Small intestine (tissue), 7 donors: Measurements from ENCODE around the gene PHRF1. TPM values are rescaled to one million over a fixed set of nuclear protein-coding genes. Genes with fewer than 3 reads are reported as not detected.

Experiments used
- DNase-seq, 2 donors: peaks; one replicate each; pipeline versions ENCODE4 v3.0.0 to v3.0.0-alpha.2; 2013
- FAIRE-seq: peaks from 2 replicates; lab custom pipeline; 2012; peaks lifted over from hg19 to GRCh38; lab: Jason Lieb, UNC
- H3K27ac ChIP-seq, 3 donors: one replicate each; pipeline ENCODE4 v1.5.1; 2013; ENCODE audit warnings: low read length in 2 of 3, mild to moderate bottlenecking in 2 of 3, control low read depth in 1 of 3, inconsistent platforms in 1 of 3, low read depth in 1 of 3, moderate library complexity in 1 of 3
- H3K27me3 ChIP-seq, 3 donors: one replicate each; pipeline ENCODE4 v1.6.1; 2013; ENCODE audit warnings: low read length in 3 of 3, inconsistent platforms in 1 of 3; ENCODE audit not compliant: control insufficient read depth in 3 of 3, insufficient read depth in 3 of 3
- H3K36me3 ChIP-seq, 3 donors: one replicate each; pipeline ENCODE4 v1.6.1; 2013; ENCODE audit warnings: low read length in 3 of 3, inconsistent platforms in 1 of 3, low read depth in 1 of 3, mild to moderate bottlenecking in 1 of 3, moderate library complexity in 1 of 3; ENCODE audit not compliant: control insufficient read depth in 3 of 3, insufficient read depth in 2 of 3
- H3K4me1 ChIP-seq, 3 donors: one replicate each; pipeline ENCODE4 v1.6.1; 2013; ENCODE audit warnings: low read length in 2 of 3, inconsistent platforms in 1 of 3, low read depth in 1 of 3, mild to moderate bottlenecking in 1 of 3, moderate library complexity in 1 of 3; ENCODE audit not compliant: control insufficient read depth in 3 of 3, insufficient read depth in 2 of 3
- H3K4me3 ChIP-seq, 3 donors: one replicate each; pipeline ENCODE4 v1.5.1; 2013; ENCODE audit warnings: low read length in 3 of 3, control low read depth in 1 of 3, inconsistent platforms in 1 of 3, low read depth in 1 of 3, mild to moderate bottlenecking in 1 of 3, moderate library complexity in 1 of 3
- H3K9me3 ChIP-seq, 2 donors: one replicate each; pipeline ENCODE4 v1.6.1; 2013; ENCODE audit warnings: low read depth in 1 of 2, low read length in 1 of 2; ENCODE audit not compliant: control insufficient read depth in 2 of 2, insufficient read depth in 1 of 2
- WGBS, 3 donors: extraction: QIAGEN DNeasy Blood & Tissue Kit; methylation state at CpG; one replicate each; pipeline ENCODE4 v1.1.7; 2013; 5-methylcytosine and 5-hydroxymethylcytosine counted together
- polyA plus RNA-seq, 4 donors: library from polyadenylated mRNA; stranded (reverse) in 3 of 4; unstranded in 1 of 4; fragments of 200-250 nt in 3 of 4; fragments of 120-200 nt in 1 of 4; gene quantifications; one replicate each; pipeline versions ENCODE4 v1.2.1 to v1.2.3, GENCODE V29; 2013
- donor health status: healthy with polysubstance abuse.
- donor health status: control.
- donor health status: control.
- donor health status: Bipolar disorder and iron deficiency.
- donor health status: healthy.

The PHRF1 gene
- polyA plus RNA-seq, 4 donors = 14.6 to 43.3 (median 23.6) TPM

DNA sequence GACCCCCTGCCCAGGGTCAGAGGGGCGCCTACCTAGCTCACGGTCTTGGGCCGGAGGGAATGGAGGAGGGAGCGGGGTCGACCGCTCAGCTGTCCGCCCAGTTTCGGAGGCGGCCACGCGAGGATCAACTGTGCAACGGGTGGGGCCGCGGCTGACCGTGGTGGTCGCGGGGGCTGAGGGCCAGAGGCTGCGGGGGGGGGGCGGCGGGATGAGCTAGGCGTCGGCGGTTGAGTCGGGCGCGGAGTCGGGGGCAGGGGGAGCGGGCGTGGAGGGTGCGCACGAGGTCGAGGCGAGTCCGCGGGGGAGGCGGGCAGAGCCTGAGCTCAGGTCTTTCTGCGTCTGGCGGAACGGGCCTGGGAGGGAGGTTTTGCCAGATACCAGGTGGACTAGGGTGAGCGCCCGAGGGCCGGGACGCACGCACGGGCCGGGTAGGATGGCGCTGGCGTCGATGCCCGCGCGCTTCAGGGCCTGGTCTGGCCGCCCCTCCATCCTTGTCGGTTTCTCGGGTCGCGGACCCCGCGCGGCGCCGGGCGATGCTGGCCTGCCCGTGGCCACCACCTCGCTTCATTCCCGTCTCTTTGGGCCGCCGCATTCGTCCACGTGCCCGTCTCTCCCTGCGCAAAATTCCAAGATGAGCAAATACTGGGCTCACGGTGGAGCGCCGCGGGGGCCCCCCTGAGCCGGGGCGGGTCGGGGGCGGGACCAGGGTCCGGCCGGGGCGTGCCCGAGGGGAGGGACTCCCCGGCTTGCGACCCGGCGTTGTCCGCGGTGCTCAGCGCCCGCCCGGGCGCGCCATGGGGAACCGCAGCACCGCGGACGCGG lies 60.5 kb downstream of the PHRF1 start, which contains the start of gene DRD4:
Gene DRD4 (plus strand): TSS at position 759 of the 822 bp plus-strand sequence. CDS start 36 bp downstream, at position 795.
- WGBS, 3 donors = 13 to 15% (median 14%) methylated on average over 72 to 100 of the region's 100 CpGs
- Histone ChIP-seq H3K4me1 (peaks cover 0 to 25% (median 4%) of the 10 kb centered on the region in 3 donors), H3K27me3 (peaks cover 0 to 49% (median 20%) of the 10 kb centered on the region in 3 donors), H3K36me3 (peaks cover 0 to 16% (median 0%) of the 10 kb centered on the region in 3 donors), H3K9me3 (peaks cover 0 to 4% of the 10 kb centered on the region in 2 donors), H3K4me3 (peak within 1 kb of the TSS in 1 of 3 donors; percentile 41), H3K27ac (no peak within 1 kb of the TSS)
- FAIRE-seq (no peak), DNase-seq (peak in 1 of 2 donors; percentile 64)

DNA sequence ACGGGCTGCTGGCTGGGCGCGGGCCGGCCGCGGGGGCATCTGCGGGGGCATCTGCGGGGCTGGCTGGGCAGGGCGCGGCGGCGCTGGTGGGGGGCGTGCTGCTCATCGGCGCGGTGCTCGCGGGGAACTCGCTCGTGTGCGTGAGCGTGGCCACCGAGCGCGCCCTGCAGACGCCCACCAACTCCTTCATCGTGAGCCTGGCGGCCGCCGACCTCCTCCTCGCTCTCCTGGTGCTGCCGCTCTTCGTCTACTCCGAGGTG lies 61.0 kb downstream of the PHRF1 start:
- Histone ChIP-seq H3K9me3 (peaks cover 0 to 4% of the 10 kb centered on the region in 2 donors), H3K36me3 (peaks cover 0 to 22% (median 0%) of the 10 kb centered on the region in 3 donors), H3K27me3 (peaks cover 0 to 49% (median 20%) of the 10 kb centered on the region in 3 donors), H3K4me3 (peak overlapping the region in 1 of 3 donors; percentile 41), H3K4me1 (peaks cover 0 to 25% (median 4%) of the 10 kb centered on the region in 3 donors), H3K27ac (no peak overlapping the region)
- no peak for DNase-seq
- no peak for FAIRE-seq
- WGBS, 3 donors = 2 to 3% (median 2%) methylated on average over 13 to 34 of the region's 34 CpGs

DNA sequence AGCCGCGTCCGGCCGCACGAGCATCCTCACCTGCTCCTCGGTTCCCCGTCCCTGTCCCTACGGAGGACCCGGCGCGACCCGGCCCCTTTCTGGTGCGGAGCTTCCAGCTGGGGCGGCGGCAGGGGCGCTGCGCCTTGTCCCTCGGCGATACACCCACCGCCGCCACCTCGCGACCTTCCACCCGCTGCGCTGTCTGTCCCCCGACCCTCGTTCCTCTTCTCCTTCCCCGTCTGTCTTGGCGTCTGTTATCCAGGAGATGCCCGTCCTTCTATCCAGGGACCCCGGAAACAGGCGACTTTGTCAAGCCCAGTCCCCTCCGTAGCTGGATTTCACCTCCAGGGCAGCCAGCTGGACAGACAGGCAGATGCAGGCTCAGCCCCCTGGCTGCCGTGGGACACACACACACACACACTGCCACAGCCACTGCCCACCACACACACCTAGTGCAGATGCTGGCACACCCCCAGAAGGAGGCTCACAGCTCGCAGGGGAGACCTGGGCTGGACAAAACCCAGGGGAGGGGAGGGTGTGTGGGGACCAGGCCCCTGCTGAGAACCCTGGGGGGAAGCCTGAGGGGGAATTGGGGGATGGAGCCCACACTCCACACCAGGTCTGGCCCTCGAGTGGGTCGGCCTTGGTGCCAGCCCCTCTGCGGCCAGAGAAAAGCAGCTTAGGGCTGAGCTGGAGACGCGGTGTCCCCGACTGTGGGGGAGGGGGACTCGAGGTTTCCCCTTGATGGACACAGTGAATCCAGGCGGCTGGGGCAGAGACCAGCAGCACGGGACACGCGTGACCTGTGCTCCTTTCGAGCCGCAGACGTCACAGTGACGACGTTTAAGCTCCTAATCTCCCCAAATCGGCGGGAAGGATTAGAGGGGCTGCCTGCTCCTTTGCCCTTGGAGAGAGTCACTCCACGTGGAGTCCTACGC lies 61.6 kb downstream of the PHRF1 start:
- Histone ChIP-seq H3K4me3 (peak overlapping the region in 1 of 3 donors; percentile 41), H3K9me3 (peaks cover 0 to 4% of the 10 kb centered on the region in 2 donors), H3K36me3 (peaks cover 0 to 25% (median 0%) of the 10 kb centered on the region in 3 donors), H3K27ac (no peak overlapping the region), H3K27me3 (peaks cover 0 to 49% (median 20%) of the 10 kb centered on the region in 3 donors), H3K4me1 (peaks cover 0 to 25% (median 4%) of the 10 kb centered on the region in 3 donors)
- 30 to 45% (median 37%) methylated on average over 49 to 55 of the region's 55 CpGs for WGBS, 3 donors
- FAIRE-seq = no peak
- DNase-seq = no peak

DNA sequence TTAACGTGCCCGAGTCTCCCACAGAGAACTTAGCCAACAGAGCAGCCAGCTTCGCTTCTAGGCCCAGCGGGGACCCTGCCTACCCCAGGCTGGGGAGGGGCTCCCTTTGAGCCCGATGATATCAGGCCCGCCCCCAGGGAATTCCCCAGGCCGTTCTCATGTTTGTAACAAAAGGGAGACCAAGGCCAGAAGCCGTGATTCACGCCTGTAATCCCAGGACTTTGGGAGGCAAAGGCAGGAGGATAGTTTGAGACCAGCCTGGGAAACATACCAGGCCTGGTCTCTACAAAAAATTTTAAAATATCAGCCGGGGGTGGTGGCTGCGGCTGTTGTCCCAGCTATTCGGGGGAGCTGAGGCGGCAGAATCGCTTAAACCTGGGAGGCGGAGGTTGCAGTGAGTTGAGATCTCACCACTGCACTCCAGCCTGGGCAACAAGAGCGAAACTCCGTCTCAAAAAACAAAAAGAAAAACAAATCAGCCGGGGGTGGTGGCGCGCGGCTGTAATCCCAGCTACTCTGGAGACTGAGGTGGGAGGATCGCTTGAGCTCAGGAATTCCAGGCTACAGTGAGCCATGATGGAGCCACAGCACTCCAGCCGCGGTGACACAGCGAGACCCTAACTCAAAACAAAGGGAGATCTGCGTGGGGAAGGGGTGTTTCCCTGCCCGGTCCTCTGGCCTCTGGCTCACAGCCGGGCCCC lies 62.5 kb downstream of the PHRF1 start:
- Histone ChIP-seq H3K9me3 (peaks cover 0 to 4% of the 10 kb centered on the region in 2 donors), H3K27me3 (peaks cover 0 to 49% (median 20%) of the 10 kb centered on the region in 3 donors), H3K4me1 (peaks cover 0 to 25% (median 4%) of the 10 kb centered on the region in 3 donors), H3K36me3 (peaks cover 0 to 34% (median 0%) of the 10 kb centered on the region in 3 donors), H3K4me3 (no peak overlapping the region), H3K27ac (no peak overlapping the region)
- DNase-seq (no peak), FAIRE-seq (no peak)
- WGBS, 3 donors = 54 to 77% (median 76%) methylated on average over 28 of the region's 28 CpGs

DNA sequence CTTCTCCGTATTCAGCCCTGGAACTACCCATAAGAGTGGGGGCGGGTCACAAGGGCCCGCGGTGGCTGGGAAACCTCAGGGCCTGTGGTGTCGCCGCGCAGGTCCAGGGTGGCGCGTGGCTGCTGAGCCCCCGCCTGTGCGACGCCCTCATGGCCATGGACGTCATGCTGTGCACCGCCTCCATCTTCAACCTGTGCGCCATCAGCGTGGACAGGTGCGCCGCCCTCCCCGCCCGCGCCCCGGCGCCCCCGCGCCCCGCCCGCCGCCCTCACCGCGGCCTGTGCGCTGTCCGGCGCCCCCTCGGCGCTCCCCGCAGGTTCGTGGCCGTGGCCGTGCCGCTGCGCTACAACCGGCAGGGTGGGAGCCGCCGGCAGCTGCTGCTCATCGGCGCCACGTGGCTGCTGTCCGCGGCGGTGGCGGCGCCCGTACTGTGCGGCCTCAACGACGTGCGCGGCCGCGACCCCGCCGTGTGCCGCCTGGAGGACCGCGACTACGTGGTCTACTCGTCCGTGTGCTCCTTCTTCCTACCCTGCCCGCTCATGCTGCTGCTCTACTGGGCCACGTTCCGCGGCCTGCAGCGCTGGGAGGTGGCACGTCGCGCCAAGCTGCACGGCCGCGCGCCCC lies 63.2 kb downstream of the PHRF1 start:
- 9 to 30% (median 11%) methylated on average over 44 to 80 of the region's 80 CpGs for WGBS, 3 donors
- Histone ChIP-seq H3K36me3 (peaks cover 0 to 40% (median 0%) of the 10 kb centered on the region in 3 donors), H3K4me3 (peak overlapping the region in 1 of 3 donors; percentile 31), H3K27ac (no peak overlapping the region), H3K27me3 (peaks cover 0 to 49% (median 20%) of the 10 kb centered on the region in 3 donors), H3K4me1 (peaks cover 0 to 25% (median 4%) of the 10 kb centered on the region in 3 donors), H3K9me3 (peaks cover 0 to 4% of the 10 kb centered on the region in 2 donors)
- FAIRE-seq (no peak), DNase-seq (peak in 1 of 2 donors; percentile 46)

DNA sequence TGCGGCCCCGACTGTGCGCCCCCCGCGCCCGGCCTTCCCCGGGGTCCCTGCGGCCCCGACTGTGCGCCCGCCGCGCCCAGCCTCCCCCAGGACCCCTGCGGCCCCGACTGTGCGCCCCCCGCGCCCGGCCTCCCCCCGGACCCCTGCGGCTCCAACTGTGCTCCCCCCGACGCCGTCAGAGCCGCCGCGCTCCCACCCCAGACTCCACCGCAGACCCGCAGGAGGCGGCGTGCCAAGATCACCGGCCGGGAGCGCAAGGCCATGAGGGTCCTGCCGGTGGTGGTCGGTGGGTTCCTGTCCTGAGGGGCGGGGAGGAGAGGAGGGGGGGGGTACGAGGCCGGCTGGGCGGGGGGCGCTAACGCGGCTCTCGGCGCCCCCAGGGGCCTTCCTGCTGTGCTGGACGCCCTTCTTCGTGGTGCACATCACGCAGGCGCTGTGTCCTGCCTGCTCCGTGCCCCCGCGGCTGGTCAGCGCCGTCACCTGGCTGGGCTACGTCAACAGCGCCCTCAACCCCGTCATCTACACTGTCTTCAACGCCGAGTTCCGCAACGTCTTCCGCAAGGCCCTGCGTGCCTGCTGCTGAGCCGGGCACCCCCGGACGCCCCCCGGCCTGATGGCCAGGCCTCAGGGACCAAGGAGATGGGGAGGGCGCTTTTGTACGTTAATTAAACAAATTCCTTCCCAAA lies 63.9 kb downstream of the PHRF1 start:
- H3K36me3 ChIP-seq = peaks cover 0 to 42% (median 0%) of the 10 kb centered on the region in 3 donors
- DNase-seq = no peak
- peaks cover 0 to 45% (median 20%) of the 10 kb centered on the region in 3 donors for H3K27me3 ChIP-seq
- peaks cover 0 to 25% (median 4%) of the 10 kb centered on the region in 3 donors for H3K4me1 ChIP-seq
- no peak overlapping the region for H3K4me3 ChIP-seq
- 31 to 72% (median 69%) methylated on average over 19 to 69 of the region's 69 CpGs for WGBS, 3 donors
- no peak for FAIRE-seq
- H3K9me3 ChIP-seq = peaks cover 0 to 4% of the 10 kb centered on the region in 2 donors
- no peak overlapping the region for H3K27ac ChIP-seq

DNA sequence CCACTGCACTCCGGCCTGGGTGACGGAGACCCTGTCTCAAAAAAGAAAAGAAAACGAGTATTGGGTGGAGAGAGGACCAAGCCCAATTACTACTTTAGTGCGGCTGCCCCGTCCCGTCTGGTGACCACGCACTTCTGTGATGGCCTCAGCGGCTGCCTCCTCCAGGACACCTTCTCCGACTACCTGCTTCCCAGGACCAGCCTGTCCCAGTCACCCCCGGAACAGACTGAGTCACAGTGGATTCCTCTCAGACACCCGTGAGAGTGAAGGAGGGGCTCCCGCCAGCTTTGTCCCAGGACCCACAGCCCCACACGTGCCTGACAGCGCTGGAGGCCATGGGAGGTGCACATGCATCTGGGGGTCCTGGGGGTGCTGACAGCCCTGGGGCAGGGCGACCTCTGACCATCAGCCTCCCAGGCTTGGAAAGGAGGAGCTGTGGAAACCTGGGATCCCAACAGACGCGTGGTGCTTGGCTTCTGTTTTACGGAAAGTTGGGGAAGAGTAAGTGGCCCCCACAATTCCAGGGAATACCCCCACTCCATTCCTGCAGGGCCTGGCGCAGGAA lies 65.6 kb downstream of the PHRF1 start:
- no peak for FAIRE-seq
- 94 to 95% (median 94%) methylated on average over 16 to 19 of the region's 19 CpGs for WGBS, 3 donors
- DNase-seq = no peak

More for the DNA sequence above, 65.6 kb downstream of the PHRF1 start:
- Histone ChIP-seq H3K36me3 (peaks cover 0 to 55% (median 0%) of the 10 kb centered on the region in 3 donors), H3K27ac (no peak overlapping the region), H3K9me3 (peaks cover 0 to 4% of the 10 kb centered on the region in 2 donors), H3K4me1 (peaks cover 0 to 20% (median 3%) of the 10 kb centered on the region in 3 donors), H3K27me3 (peaks cover 0 to 30% (median 16%) of the 10 kb centered on the region in 3 donors), H3K4me3 (no peak overlapping the region)
